Activated naive CD8-positive, alpha-beta T cell treated with anti-CD3 and anti-CD28 coated beads, Interleukin-2, amount 10 ng/mL, durations not matched to agents 7 days and 5 days (primary cell): Measurements from ENCODE around the gene KCNJ9. TPM values are rescaled to one million over a fixed set of nuclear protein-coding genes. Genes with fewer than 3 reads are reported as not detected.
"Not testable (repeated sequence)": the region's sequence is repeated elsewhere in the genome, so short reads cannot be mapped to it uniquely, and the experiment has no call there.

Source experiments
- ATAC-seq: fragments of 150-1000 bp; cut with Tn5 transposase; one replicate; pipeline ENCODE4 v1.10.0; 2021; ENCODE audit warnings: low read depth, moderate library complexity
- POLR2A ChIA-PET: fragments of 350-600 bp; sonication (Branson Sonifier 250); formaldehyde crosslinking; loops from one replicate; lab custom pipeline; 2021; ENCODE audit warnings: antibody characterized with exemption; lab: Charles Lee
- DNase-seq: peaks from one replicate; pipeline ENCODE4 v3.0.0; 2021
- H3K27ac Mint-ChIP-seq: one replicate; pipeline ENCODE4 v1.8.0; 2022; ENCODE audit warnings: mild to moderate bottlenecking, mixed read lengths
- H3K27me3 Mint-ChIP-seq: one replicate; pipeline ENCODE4 v1.8.0; 2022; ENCODE audit warnings: mild to moderate bottlenecking, moderate library complexity, mixed read lengths
- H3K36me3 Mint-ChIP-seq: one replicate; pipeline ENCODE4 v1.8.0; 2021; ENCODE audit warnings: mild to moderate bottlenecking, mixed read lengths
- H3K4me1 Mint-ChIP-seq: one replicate; pipeline ENCODE4 v1.8.0; 2021; ENCODE audit warnings: mixed read lengths
- H3K4me3 Mint-ChIP-seq: one replicate; pipeline ENCODE4 v1.8.0; 2022; ENCODE audit warnings: mild to moderate bottlenecking, moderate library complexity, mixed read lengths
- H3K9me3 Mint-ChIP-seq: one replicate; pipeline ENCODE4 v1.8.0; 2021; ENCODE audit warnings: mixed read lengths
- total RNA-seq, 2 experiments: library from RNA; stranded (reverse); gene quantifications; one replicate each; pipeline ENCODE4 v1.2.3, GENCODE V29; 2021

KCNJ9 gene
- total RNA-seq, 2 experiments from 2014 or later: not detected

- Mint-ChIP-seq H3K4me1 (peaks cover 19% of the 10 kb centered on the region), H3K36me3 (no peaks in the 10 kb centered on the region), H3K9me3 (no peaks in the 10 kb centered on the region), H3K4me3 (no peak overlapping the region), H3K27ac (no peak overlapping the region), H3K27me3 (peaks cover 5% of the 10 kb centered on the region)
- no peak for ATAC-seq
- POLR2A ChIA-PET: no interaction called here
- no peak for DNase-seq
These were observed 23.1 kb downstream of the KCNJ9 start for GRCh38 chr1:160104486-160104885.

GRCh38 chr1:160105155-160105554, 23.8 kb downstream of the KCNJ9 start:
- Mint-ChIP-seq H3K4me3 (no peak overlapping the region), H3K4me1 (peaks cover 15% of the 10 kb centered on the region), H3K9me3 (no peaks in the 10 kb centered on the region), H3K36me3 (no peaks in the 10 kb centered on the region), H3K27ac (no peak overlapping the region), H3K27me3 (peaks cover 5% of the 10 kb centered on the region)
- POLR2A ChIA-PET: interaction anchor here (0.6 kb wide), 1 partner anchor 194 kb away, joined by 3 read pairs; no protein-coding TSS in a partner anchor
- DNase-seq (no peak), ATAC-seq (no peak)

GRCh38 chr1:160107512-160107911, 26.2 kb downstream of the KCNJ9 start:
- Mint-ChIP-seq H3K27me3 (peaks cover 8% of the 10 kb centered on the region), H3K4me1 (peaks cover 5% of the 10 kb centered on the region), H3K9me3 (no peaks in the 10 kb centered on the region), H3K36me3 (no peaks in the 10 kb centered on the region), H3K4me3 (no peak overlapping the region), H3K27ac (no peak overlapping the region)
- POLR2A ChIA-PET: no interaction called here
- DNase-seq (no peak), ATAC-seq (no peak)

GRCh38 chr1:160108888-160109662, 27.7 kb downstream of the KCNJ9 start:
- Mint-ChIP-seq H3K27me3 (peaks cover 10% of the 10 kb centered on the region), H3K36me3 (no peaks in the 10 kb centered on the region), H3K4me3 (no peak overlapping the region), H3K9me3 (no peaks in the 10 kb centered on the region), H3K4me1 (peaks cover 2% of the 10 kb centered on the region), H3K27ac (peak overlapping the region; percentile 49)
- DNase-seq: no peak
- POLR2A ChIA-PET: no interaction called here
- peak; percentile 58 for ATAC-seq

GRCh38 chr1:160109686-160110085, 28.3 kb downstream of the KCNJ9 start:
- Mint-ChIP-seq H3K27ac (no peak overlapping the region), H3K36me3 (no peaks in the 10 kb centered on the region), H3K9me3 (no peaks in the 10 kb centered on the region), H3K4me3 (no peak overlapping the region), H3K4me1 (peaks cover 2% of the 10 kb centered on the region), H3K27me3 (peaks cover 10% of the 10 kb centered on the region)
- POLR2A ChIA-PET: no interaction called here
- DNase-seq (no peak), ATAC-seq (no peak)

GRCh38 chr1:160111462-160111861, 30.1 kb downstream of the KCNJ9 start:
- ATAC-seq, H3K4me3 Mint-ChIP-seq, H3K27ac Mint-ChIP-seq, POLR2A ChIA-PET, H3K9me3 Mint-ChIP-seq, H3K36me3 Mint-ChIP-seq, H3K4me1 Mint-ChIP-seq, DNase-seq: not testable (repeated sequence)
- peaks cover 14% of the 10 kb centered on the region for H3K27me3 Mint-ChIP-seq

- no peak for ATAC-seq
- no peaks in the 10 kb centered on the region for H3K9me3 Mint-ChIP-seq
- no peak overlapping the region for H3K4me3 Mint-ChIP-seq
- no peaks in the 10 kb centered on the region for H3K36me3 Mint-ChIP-seq
- H3K4me1 Mint-ChIP-seq: peaks cover 2% of the 10 kb centered on the region
- POLR2A ChIA-PET: no interaction called here
- H3K27ac Mint-ChIP-seq: no peak overlapping the region
- no peak for DNase-seq
- peaks cover 13% of the 10 kb centered on the region for H3K27me3 Mint-ChIP-seq
These were observed 31.0 kb downstream of the KCNJ9 start for GRCh38 chr1:160112357-160112756.

- Mint-ChIP-seq H3K36me3 (no peaks in the 10 kb centered on the region), H3K4me3 (no peak overlapping the region), H3K4me1 (peaks cover 2% of the 10 kb centered on the region), H3K27ac (no peak overlapping the region), H3K9me3 (no peaks in the 10 kb centered on the region), H3K27me3 (peaks cover 16% of the 10 kb centered on the region)
- POLR2A ChIA-PET: no interaction called here
- ATAC-seq (no peak), DNase-seq (no peak)
These were observed 32.1 kb downstream of the KCNJ9 start for GRCh38 chr1:160113407-160113806.

GRCh38 chr1:160114085-160114484, 32.7 kb downstream of the KCNJ9 start:
- POLR2A ChIA-PET: no interaction called here

GRCh38 chr1:160115545-160116282, 34.4 kb downstream of the KCNJ9 start, which contains the start of gene ATP1A2:
Gene ATP1A2 (plus strand): TSS chr1:160115759. CDS start chr1:160115862, 103 bp downstream.
- no peak within 1 kb of the TSS for H3K27ac Mint-ChIP-seq
- POLR2A ChIA-PET: no interaction called here
- H3K4me3 Mint-ChIP-seq: no peak within 1 kb of the TSS
- H3K36me3 Mint-ChIP-seq: no peaks in the 10 kb centered on the region
- no peaks in the 10 kb centered on the region for H3K9me3 Mint-ChIP-seq
- peaks cover 17% of the 10 kb centered on the region for H3K27me3 Mint-ChIP-seq
- no peaks in the 10 kb centered on the region for H3K4me1 Mint-ChIP-seq
- ATAC-seq (no peak), DNase-seq (no peak)

More at GRCh38 chr1:160114085-160114484, 32.7 kb downstream of the KCNJ9 start:
- no peaks in the 10 kb centered on the region for H3K36me3 Mint-ChIP-seq
- no peaks in the 10 kb centered on the region for H3K4me1 Mint-ChIP-seq
- H3K9me3 Mint-ChIP-seq: no peaks in the 10 kb centered on the region
- ATAC-seq (no peak), DNase-seq (no peak)
- H3K4me3 Mint-ChIP-seq: no peak overlapping the region
- H3K27me3 Mint-ChIP-seq: peaks cover 19% of the 10 kb centered on the region
- H3K27ac Mint-ChIP-seq: no peak overlapping the region

- H3K36me3 Mint-ChIP-seq: no peaks in the 10 kb centered on the region
These were observed 35.2 kb downstream of the KCNJ9 start for GRCh38 chr1:160116283-160117147.

GRCh38 chr1:160117300-160117699, 36.0 kb downstream of the KCNJ9 start:
- no peak overlapping the region for H3K4me3 Mint-ChIP-seq
- H3K9me3 Mint-ChIP-seq: no peaks in the 10 kb centered on the region
- DNase-seq: no peak
- H3K27ac Mint-ChIP-seq: no peak overlapping the region
- no peak for ATAC-seq
- POLR2A ChIA-PET: no interaction called here
- no peaks in the 10 kb centered on the region for H3K36me3 Mint-ChIP-seq
- peaks cover 14% of the 10 kb centered on the region for H3K27me3 Mint-ChIP-seq
- H3K4me1 Mint-ChIP-seq: no peaks in the 10 kb centered on the region

More at GRCh38 chr1:160116283-160117147, 35.2 kb downstream of the KCNJ9 start:
- no peak for DNase-seq
- no peaks in the 10 kb centered on the region for H3K4me1 Mint-ChIP-seq
- no peaks in the 10 kb centered on the region for H3K9me3 Mint-ChIP-seq
- ATAC-seq: no peak
- H3K27me3 Mint-ChIP-seq: peaks cover 14% of the 10 kb centered on the region
- H3K4me3 Mint-ChIP-seq: no peak overlapping the region
- H3K27ac Mint-ChIP-seq: no peak overlapping the region
- POLR2A ChIA-PET: no interaction called here

GRCh38 chr1:160117709-160118183, 36.4 kb downstream of the KCNJ9 start:
- no peak overlapping the region for H3K27ac Mint-ChIP-seq
- H3K9me3 Mint-ChIP-seq: no peaks in the 10 kb centered on the region
- no peak for ATAC-seq
- peaks cover 14% of the 10 kb centered on the region for H3K27me3 Mint-ChIP-seq
- H3K4me3 Mint-ChIP-seq: no peak overlapping the region
- POLR2A ChIA-PET: no interaction called here
- no peaks in the 10 kb centered on the region for H3K36me3 Mint-ChIP-seq
- no peaks in the 10 kb centered on the region for H3K4me1 Mint-ChIP-seq
- no peak for DNase-seq
